ENCODE measurements around the gene EEF2K. TPM values are rescaled to one million over a fixed set of nuclear protein-coding genes. Genes with fewer than 3 reads are reported as not detected.
A peak's percentile ranks its signal among the peaks of the same experiment; 100 is the strongest.

The EEF2K gene
- total and polyA plus RNA-seq, 12 donors = 5.1 to 38.9 (median 21.9) TPM

- intact Hi-C loops (cut with DNase I) = no loop called here
- TF ChIP-seq CTCF (IDR thresholded peaks at IDR 0.05) = no peak
- Histone ChIP-seq H3K9me3 (peaks cover 0 to 18% (median 3%) of the 10 kb centered on the region in 11 donors), H3K27ac (no peak overlapping the region), H3K4me1 (no peaks in the 10 kb centered on the region), H3K27me3 (no peaks in the 10 kb centered on the region), H3K36me3 (peaks cover 8 to 100% (median 66%) of the 10 kb centered on the region in 9 donors), H3K4me3 (no peak overlapping the region)
- DNase-seq = no peak
- peak in 1 of 8 donors; percentile 4 for ATAC-seq
- WGBS, 2 donors = 96 to 100% methylated on average over 1 of the region's 1 CpG
These were observed 49.3 kb downstream of the EEF2K start for GRCh38 chr16:22255335-22255734.

GRCh38 chr16:22257440-22257839, 51.4 kb downstream of the EEF2K start:
- TF ChIP-seq CTCF (IDR thresholded peaks at IDR 0.05) = no peak
- Histone ChIP-seq H3K27ac (no peak overlapping the region), H3K4me1 (no peaks in the 10 kb centered on the region), H3K36me3 (peaks cover 10 to 99% (median 66%) of the 10 kb centered on the region in 9 donors), H3K4me3 (no peak overlapping the region), H3K27me3 (no peaks in the 10 kb centered on the region), H3K9me3 (peaks cover 0 to 18% (median 3%) of the 10 kb centered on the region in 11 donors)
- intact Hi-C loops (cut with DNase I) = no loop called here
- ATAC-seq = peak in 2 of 8 donors; percentile 29 to 57
- 96 to 97% methylated on average over 13 of the region's 13 CpGs for WGBS, 2 donors
- DNase-seq = no peak

GRCh38 chr16:22260490-22260889, 54.4 kb downstream of the EEF2K start:
- WGBS, 2 donors = 97 to 99% methylated on average over 3 of the region's 3 CpGs
- Histone ChIP-seq H3K27ac (no peak overlapping the region), H3K9me3 (peaks cover 0 to 8% (median 0%) of the 10 kb centered on the region in 11 donors), H3K36me3 (peaks cover 10 to 99% (median 68%) of the 10 kb centered on the region in 9 donors), H3K4me1 (no peaks in the 10 kb centered on the region), H3K4me3 (no peak overlapping the region), H3K27me3 (no peaks in the 10 kb centered on the region)
- TF ChIP-seq CTCF (IDR thresholded peaks at IDR 0.05) = no peak
- ATAC-seq (no peak), DNase-seq (no peak)
- intact Hi-C loops (cut with DNase I) = no loop called here

- DNase-seq (no peak), ATAC-seq (no peak)
- intact Hi-C loops (cut with DNase I) = no loop called here
- no peak overlapping the region for H3K27ac ChIP-seq
- H3K36me3 ChIP-seq = peaks cover 3 to 99% (median 51%) of the 10 kb centered on the region in 9 donors
- no peaks in the 10 kb centered on the region for H3K27me3 ChIP-seq
- 92% methylated on average over 4 of the region's 4 CpGs for WGBS, 2 donors
- peaks cover 0 to 5% (median 0%) of the 10 kb centered on the region in 11 donors for H3K9me3 ChIP-seq
- H3K4me1 ChIP-seq = no peaks in the 10 kb centered on the region
- H3K4me3 ChIP-seq = no peak overlapping the region
- no peak for TF ChIP-seq CTCF (IDR thresholded peaks at IDR 0.05)
These were observed 56.4 kb downstream of the EEF2K start for GRCh38 chr16:22262460-22262859.

Data from heart right ventricle (tissue), 16 donors.